ENCODE data around the gene TIE1. TPM values are rescaled to one million over a fixed set of nuclear protein-coding genes. Genes with fewer than 3 reads are reported as not detected.

The TIE1 gene
- total RNA-seq, 2 experiments from 2014 or later, result 0.15 to 0.66 TPM

DNA sequence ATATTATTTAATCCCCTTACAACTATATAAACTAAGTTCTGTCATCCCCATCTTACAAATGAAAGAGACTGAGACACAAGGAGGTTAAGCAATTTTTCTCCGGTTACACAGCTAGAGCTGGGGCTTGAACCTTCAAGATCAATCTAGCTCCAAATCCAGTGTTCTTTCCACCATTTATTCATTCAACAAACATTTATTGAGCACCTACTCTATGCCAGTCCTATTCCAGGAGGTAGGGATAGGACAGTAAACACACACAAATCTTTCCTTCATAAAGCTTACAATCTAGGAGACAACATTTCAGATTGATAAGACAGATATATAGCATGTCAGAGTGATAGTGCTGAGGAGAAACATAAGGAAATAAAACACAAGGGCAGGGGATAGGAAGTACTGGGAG lies 33.9 kb upstream of the TIE1 start:
- Histone ChIP-seq H3K4me3 (ENCODE audit: low read depth, low read length, poor library complexity, severe bottlenecking) (no peak overlapping the region), H2AFZ (ENCODE audit: low read length) (no peak overlapping the region), H3K9me3 (ENCODE audit: low read length) (peaks cover 15% of the 10 kb centered on the region; the same call in 1 of the 2 replicates), H3K4me1 (ENCODE audit: insufficient read depth, low read length, poor library complexity, severe bottlenecking) (no peaks in the 10 kb centered on the region), H3K4me2 (ENCODE audit: low read length) (no peak overlapping the region), H4K20me1 (ENCODE audit: insufficient read depth, low read length) (no peaks in the 10 kb centered on the region), H3K36me3 (ENCODE audit: insufficient read depth, low read length) (no peaks in the 10 kb centered on the region), H3K27ac (ENCODE audit: low read depth, low read length, poor library complexity, severe bottlenecking) (no peak overlapping the region), H3K79me2 (ENCODE audit: insufficient read depth, low read depth, low read length) (no peaks in the 10 kb centered on the region), H3K9me2 (ENCODE audit: insufficient read depth, low read length) (no peaks in the 10 kb centered on the region)
- no TSS peak for BruUV-seq (replicated peaks)
- POLR2A ChIA-PET, result interaction anchor here (0.7 kb wide), 1 partner anchor 35 kb away, joined by 4 read pairs; no protein-coding TSS in a partner anchor
- TF ChIP-seq, protein P1, sequence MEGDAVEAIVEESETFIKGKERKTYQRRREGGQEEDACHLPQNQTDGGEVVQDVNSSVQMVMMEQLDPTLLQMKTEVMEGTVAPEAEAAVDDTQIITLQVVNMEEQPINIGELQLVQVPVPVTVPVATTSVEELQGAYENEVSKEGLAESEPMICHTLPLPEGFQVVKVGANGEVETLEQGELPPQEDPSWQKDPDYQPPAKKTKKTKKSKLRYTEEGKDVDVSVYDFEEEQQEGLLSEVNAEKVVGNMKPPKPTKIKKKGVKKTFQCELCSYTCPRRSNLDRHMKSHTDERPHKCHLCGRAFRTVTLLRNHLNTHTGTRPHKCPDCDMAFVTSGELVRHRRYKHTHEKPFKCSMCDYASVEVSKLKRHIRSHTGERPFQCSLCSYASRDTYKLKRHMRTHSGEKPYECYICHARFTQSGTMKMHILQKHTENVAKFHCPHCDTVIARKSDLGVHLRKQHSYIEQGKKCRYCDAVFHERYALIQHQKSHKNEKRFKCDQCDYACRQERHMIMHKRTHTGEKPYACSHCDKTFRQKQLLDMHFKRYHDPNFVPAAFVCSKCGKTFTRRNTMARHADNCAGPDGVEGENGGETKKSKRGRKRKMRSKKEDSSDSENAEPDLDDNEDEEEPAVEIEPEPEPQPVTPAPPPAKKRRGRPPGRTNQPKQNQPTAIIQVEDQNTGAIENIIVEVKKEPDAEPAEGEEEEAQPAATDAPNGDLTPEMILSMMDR (conservative IDR thresholded peaks at IDR 0.05; ENCODE audit: low read length), result no peak
- no peak for TF ChIP-seq EZH2phosphoT487 (IDR thresholded peaks at IDR 0.05; ENCODE audit: borderline replicate concordance, low read depth, low read length)
- intact Hi-C loops (cut with micrococcal nuclease; ENCODE audit: unreplicated experiment), result no loop called here
- no peak for DNase-seq (ENCODE audit: low spot score)
- CTCF ChIA-PET (ENCODE audit: unreplicated experiment), result no interaction called here

DNA sequence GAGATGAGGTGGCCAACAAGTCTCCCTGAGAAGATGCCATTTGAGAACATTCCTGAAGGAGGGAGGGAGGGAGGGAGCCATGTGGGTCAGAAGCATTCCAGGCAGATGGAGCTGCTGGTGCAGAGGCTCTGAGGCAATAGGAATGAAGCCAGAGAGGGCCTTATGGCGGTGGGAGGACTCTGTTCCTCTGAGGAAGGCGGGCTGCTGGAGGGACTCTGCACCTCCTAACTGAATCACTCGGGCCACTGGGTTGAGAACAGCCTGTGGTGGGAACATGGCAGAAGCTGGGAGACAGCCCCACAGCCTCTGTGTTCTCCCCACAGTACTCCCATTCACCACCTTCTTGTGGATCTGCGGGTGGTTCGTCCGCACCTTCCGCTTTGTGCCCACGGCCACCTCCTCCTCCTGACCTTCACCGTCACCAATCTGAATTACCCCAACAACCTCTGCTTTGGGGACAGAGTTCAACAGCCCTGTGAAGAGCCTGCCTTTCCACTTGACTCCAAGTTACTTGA lies 33.4 kb upstream of the TIE1 start:
- Histone ChIP-seq H3K79me2 (ENCODE audit: insufficient read depth, low read depth, low read length) (no peaks in the 10 kb centered on the region), H3K4me1 (ENCODE audit: insufficient read depth, low read length, poor library complexity, severe bottlenecking) (no peaks in the 10 kb centered on the region), H4K20me1 (ENCODE audit: insufficient read depth, low read length) (no peaks in the 10 kb centered on the region), H3K4me2 (ENCODE audit: low read length) (no peak overlapping the region), H3K9me3 (ENCODE audit: low read length) (peaks cover 11% of the 10 kb centered on the region; the same call in 1 of the 2 replicates), H2AFZ (ENCODE audit: low read length) (no peak overlapping the region), H3K4me3 (ENCODE audit: low read depth, low read length, poor library complexity, severe bottlenecking) (no peak overlapping the region), H3K36me3 (ENCODE audit: insufficient read depth, low read length) (no peaks in the 10 kb centered on the region), H3K9me2 (ENCODE audit: insufficient read depth, low read length) (no peaks in the 10 kb centered on the region), H3K27ac (ENCODE audit: low read depth, low read length, poor library complexity, severe bottlenecking) (no peak overlapping the region)
- ChIA-PET CTCF (ENCODE audit: unreplicated experiment) (no interaction called here), POLR2A (no interaction called here)
- intact Hi-C loops (cut with micrococcal nuclease; ENCODE audit: unreplicated experiment), result no loop called here
- BruUV-seq (replicated peaks), result no TSS peak
- no peak for TF ChIP-seq EZH2phosphoT487 (IDR thresholded peaks at IDR 0.05; ENCODE audit: borderline replicate concordance, low read depth, low read length)
- TF ChIP-seq, protein P1 (conservative IDR thresholded peaks at IDR 0.05; ENCODE audit: low read length), result no peak
- no peak for DNase-seq (ENCODE audit: low spot score)

DNA sequence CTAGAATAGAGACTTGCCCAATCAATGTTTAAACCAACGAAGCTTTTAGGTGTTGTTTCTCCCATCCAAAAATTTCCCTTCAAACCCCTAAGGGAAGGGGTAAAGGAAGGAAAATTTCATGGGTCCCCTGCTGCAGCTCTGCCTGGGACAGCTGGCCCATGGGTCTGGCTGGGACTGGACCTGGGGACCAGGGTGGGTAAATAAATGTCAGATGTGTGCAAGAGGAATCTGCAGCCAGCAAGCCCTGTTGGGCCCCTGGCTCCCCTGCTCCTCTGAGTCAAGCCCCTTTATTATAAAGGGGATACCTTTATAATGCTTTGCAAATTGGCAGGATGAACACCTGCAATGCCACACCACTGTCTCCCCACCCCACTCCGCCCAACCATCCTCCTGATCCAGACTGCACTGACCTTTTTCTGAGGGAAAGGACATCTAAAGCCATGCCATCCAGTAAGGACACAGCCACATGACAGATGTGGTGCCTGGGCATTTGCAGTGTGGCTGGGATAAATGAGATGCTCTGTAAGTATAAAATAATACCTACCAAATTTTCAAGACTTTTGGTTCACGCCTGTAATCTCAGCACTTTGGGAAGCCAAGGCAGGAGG lies 32.9 kb upstream of the TIE1 start:
- POLR2A ChIA-PET, result no interaction called here
- BruUV-seq (replicated peaks), result no TSS peak
- intact Hi-C loops (cut with micrococcal nuclease; ENCODE audit: unreplicated experiment), result no loop called here

More for the DNA sequence above, 32.9 kb upstream of the TIE1 start:
- TF ChIP-seq, protein P1 (conservative IDR thresholded peaks at IDR 0.05; ENCODE audit: low read length), result no peak
- no peak for TF ChIP-seq EZH2phosphoT487 (IDR thresholded peaks at IDR 0.05; ENCODE audit: borderline replicate concordance, low read depth, low read length)
- no peaks in the 10 kb centered on the region for H3K9me2 ChIP-seq (ENCODE audit: insufficient read depth, low read length)
- peaks cover 6% of the 10 kb centered on the region; the same call in 1 of the 2 replicates for H3K9me3 ChIP-seq (ENCODE audit: low read length)
- no peaks in the 10 kb centered on the region for H4K20me1 ChIP-seq (ENCODE audit: insufficient read depth, low read length)
- H3K4me2 ChIP-seq (ENCODE audit: low read length), result no peak overlapping the region
- DNase-seq (ENCODE audit: low spot score), result no peak
- H3K79me2 ChIP-seq (ENCODE audit: insufficient read depth, low read depth, low read length), result no peaks in the 10 kb centered on the region
- H2AFZ ChIP-seq (ENCODE audit: low read length), result no peak overlapping the region
- no peak overlapping the region for H3K4me3 ChIP-seq (ENCODE audit: low read depth, low read length, poor library complexity, severe bottlenecking)
- no peak overlapping the region for H3K27ac ChIP-seq (ENCODE audit: low read depth, low read length, poor library complexity, severe bottlenecking)
- CTCF ChIA-PET (ENCODE audit: unreplicated experiment), result no interaction called here
- no peaks in the 10 kb centered on the region for H3K4me1 ChIP-seq (ENCODE audit: insufficient read depth, low read length, poor library complexity, severe bottlenecking)
- no peaks in the 10 kb centered on the region for H3K36me3 ChIP-seq (ENCODE audit: insufficient read depth, low read length)
